RCC 7860 (cell line): Measurements from ENCODE around the gene DEFB124.
"Not testable (repeated sequence)": the region's sequence is repeated elsewhere in the genome, so short reads cannot be mapped to it uniquely, and the experiment has no call there.

Source experiments
- DNase-seq: peaks from one replicate; pipeline ENCODE4 v3.0.0-alpha.2; 2015; ENCODE audit warnings: low spot score
- FAIRE-seq: peaks from 2 replicates; lab custom pipeline; 2012; peaks lifted over from hg19 to GRCh38; lab: Jason Lieb, UNC

DEFB124 gene, protein sequence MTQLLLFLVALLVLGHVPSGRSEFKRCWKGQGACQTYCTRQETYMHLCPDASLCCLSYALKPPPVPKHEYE

GRCh38 chr20:31474758-31475427, at the start of gene DEFB124, which contains the start of gene REM1:
TSS of gene DEFB124 (minus strand) at chr20:31475127. CDS start at chr20:31473013, 2,114 bp downstream.
TSS of gene REM1 (plus strand) at chr20:31475288. CDS start at chr20:31476446, 1,158 bp downstream.
- FAIRE-seq = no peak

GRCh38 chr20:31523361-31524283, 48.7 kb upstream of the DEFB124 start:
- FAIRE-seq (no peak), DNase-seq (no peak)

More at GRCh38 chr20:31474758-31475427, at the start of gene DEFB124, which contains the start of gene REM1:
- no peak for DNase-seq

- FAIRE-seq = no peak
- no peak for DNase-seq
Measured at GRCh38 chr20:31522731-31523130, 47.8 kb upstream of the DEFB124 start.

DNA sequence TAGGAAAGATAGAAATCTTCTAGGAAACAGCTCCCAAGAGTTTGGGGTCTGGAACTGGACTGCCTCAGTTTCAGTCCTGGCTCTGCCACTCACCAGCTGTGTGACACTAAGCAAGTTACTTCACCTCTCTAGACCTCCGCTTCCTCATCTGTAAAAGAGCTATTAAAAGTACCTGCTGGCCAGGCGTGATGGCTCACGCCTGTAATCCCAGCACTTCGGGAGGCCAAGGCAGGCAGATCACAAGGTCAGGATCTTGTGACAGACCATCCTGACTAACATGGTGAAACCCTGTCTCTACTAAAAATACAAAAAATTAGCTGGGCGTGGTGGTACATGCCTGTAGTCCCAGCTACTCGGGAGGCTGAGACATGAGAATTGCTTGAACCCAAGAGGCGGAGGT, 46.3 kb upstream of the DEFB124 start:
- FAIRE-seq, DNase-seq: not testable (repeated sequence)

- FAIRE-seq (peak; percentile 44), DNase-seq (peak; percentile 71)
Measured at GRCh38 chr20:31517373-31517772, 42.4 kb upstream of the DEFB124 start.

GRCh38 chr20:31516651-31517050, 41.7 kb upstream of the DEFB124 start:
- FAIRE-seq (no peak), DNase-seq (no peak)

DNA sequence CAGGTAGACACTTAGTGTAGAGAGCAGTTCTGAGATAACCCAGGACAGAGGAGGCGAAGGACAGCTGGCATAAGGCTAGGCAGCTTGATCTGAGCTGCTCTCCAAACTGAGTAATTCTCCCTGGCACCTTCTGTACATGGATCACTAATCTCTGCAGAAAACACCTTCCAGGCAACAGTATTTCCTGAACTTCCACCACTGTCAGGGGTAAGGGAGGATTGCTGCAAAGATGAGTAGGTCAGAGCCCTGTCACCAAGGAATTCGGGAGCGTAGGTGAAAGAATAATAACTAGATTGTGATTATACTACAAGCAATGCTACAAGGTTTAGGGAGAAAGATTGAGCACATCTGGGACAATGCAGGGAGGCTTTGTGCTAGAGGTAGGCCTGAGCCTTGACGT, 41.2 kb upstream of the DEFB124 start:
- FAIRE-seq (no peak), DNase-seq (no peak)

- DNase-seq = no peak
- FAIRE-seq = no peak
Measured at GRCh38 chr20:31515775-31516107, 40.8 kb upstream of the DEFB124 start.

DNA sequence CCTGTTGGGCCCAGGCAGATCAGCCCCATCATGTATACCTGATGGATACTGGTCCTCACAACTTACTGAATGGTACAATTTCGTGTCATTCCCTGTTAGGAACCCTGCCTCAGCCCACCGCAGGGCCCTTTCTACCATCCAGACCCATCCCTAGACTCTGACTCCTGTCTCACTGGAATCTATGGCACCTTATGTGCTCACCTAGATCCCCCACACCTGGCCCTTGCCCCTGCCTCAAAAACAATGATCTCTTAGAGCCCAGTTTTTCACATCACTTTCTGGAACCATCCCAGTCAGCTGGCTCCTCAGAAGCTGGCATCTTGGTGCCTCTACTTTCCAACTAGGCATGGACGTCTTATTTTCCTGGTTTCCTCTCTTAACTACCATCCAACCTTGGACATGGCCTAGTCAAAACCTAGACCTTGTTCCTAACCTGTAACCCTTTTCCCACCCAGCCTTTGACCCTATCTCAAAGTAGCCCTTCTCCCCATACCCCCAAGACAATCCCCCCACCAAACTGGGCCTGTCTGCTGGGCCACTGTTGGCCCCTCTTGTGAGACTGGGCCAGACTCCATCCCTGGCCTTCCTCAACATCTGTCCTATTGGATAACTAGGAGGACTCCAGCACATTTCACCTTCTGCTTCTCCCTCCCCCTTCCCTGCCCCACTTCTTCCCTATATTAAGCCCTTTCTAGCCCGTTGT, 40.3 kb upstream of the DEFB124 start:
- no peak for DNase-seq
- FAIRE-seq = no peak

- DNase-seq (peak; percentile 88), FAIRE-seq (no peak)
Measured at GRCh38 chr20:31514154-31515071, 39.5 kb upstream of the DEFB124 start, which contains the start of gene HM13. TSS of gene HM13 (plus strand) at chr20:31514442. CDS start at chr20:31514552, 110 bp downstream.

DNA sequence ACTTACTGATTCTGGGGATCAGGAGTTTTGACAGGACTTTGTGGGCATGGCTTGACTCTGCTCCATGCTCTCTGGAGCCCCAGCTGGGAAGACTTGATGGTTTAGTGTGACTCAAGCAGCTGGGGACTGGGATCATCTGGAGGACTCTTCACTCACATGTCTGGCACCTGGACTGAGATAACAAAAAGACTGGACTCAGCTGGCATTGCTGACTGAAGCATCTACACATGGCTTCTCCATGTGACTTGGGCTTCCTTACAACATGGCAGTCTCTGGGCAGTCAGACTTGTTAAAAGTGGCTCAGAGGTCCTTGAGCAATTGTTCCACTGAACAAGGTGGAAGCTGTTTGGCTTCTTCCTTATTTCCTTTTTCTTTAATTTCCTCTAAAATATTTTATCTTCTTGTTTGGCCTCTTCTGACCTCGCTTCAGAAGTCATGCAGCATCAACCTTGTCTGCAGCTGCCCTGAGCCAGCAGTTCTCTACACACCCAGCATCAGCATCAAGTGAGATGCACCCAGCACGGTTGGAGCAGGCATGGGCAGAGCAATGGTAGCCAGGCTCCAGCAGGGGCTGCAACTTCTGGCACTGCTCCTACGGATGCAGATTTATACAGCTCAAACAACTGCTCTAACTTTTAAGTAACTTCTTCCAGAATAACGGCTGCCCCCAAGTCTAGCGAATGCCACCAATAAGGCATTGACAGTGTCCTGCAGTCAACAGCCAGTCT, 33.8 kb upstream of the DEFB124 start:
- no peak for FAIRE-seq
- no peak for DNase-seq

DNA sequence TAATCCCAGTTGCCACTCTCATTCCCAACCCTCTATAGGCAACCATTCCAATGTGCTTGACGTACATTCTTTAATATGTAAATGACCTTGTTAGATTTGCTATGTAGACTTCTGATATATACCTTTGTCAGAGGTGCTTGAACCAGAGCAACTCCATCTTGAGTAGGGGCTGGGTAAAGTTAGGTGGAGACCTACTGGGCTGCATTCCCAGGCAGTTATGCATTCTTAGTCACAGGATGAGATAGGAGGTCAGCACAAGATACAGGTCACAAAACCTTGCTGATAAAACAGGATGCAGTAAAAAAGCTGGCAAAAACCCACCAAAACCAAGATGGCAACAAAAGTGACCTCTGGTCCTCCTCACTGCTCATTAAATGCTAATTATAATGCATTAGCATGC, 31.0 kb upstream of the DEFB124 start:
- FAIRE-seq (peak; percentile 79), DNase-seq (peak; percentile 77)

GRCh38 chr20:31502884-31503673, 28.2 kb upstream of the DEFB124 start:
- not testable (repeated sequence) for FAIRE-seq
- DNase-seq = peak; percentile 67

- no peak for FAIRE-seq
Measured at GRCh38 chr20:31500527-31500926, 25.6 kb upstream of the DEFB124 start.

GRCh38 chr20:31497838-31498540, 23.1 kb upstream of the DEFB124 start:
- DNase-seq = no peak
- FAIRE-seq = no peak

More at GRCh38 chr20:31500527-31500926, 25.6 kb upstream of the DEFB124 start:
- no peak for DNase-seq

DNA sequence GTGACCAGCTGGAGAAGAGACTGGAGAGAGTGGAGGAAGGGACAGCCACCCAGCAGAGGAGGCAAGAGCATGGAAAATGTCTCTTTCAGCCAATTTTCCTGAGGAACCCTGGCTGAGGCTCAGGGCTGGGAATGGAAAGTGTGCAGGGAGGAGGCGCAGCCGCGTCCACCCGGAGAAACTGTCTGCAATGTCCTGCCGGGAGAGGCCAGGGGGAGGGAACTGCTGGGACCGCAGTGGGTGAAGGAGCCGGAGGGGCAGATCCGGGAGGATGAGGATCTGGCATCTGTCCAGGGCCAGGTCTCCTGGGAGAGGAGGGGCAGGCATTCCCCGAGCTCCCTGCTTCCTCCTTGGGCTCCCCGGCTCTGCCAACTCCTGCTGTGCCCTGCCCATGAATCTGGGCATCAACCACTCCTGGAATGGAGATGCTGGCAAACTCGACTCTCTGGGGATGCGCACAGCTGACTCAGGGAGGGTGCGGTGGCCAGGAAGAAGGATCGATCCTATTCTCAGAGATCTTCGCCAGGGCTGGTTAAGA, 21.9 kb upstream of the DEFB124 start:
- DNase-seq (no peak), FAIRE-seq (no peak)

DNA sequence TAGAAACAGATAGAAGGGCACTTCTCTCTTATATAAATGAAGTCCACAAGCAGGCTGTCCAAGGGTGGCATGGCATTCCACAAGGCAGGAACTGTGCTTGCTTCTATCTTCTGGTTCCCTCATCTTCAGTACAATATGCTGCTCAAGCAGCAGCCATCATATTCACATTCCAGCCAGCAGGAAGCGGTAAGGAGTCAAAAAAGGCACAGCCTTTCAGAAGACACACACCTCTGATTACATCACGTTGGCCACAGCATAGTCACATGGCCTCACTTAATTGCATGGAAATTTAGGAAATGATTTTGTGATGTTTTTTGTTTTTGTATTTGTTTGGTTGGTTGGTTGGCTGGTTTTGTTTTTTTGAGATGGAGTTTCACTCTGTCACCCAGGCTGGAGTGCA, 19.2 kb upstream of the DEFB124 start:
- DNase-seq (peak; percentile 35), FAIRE-seq (no peak)

DNA sequence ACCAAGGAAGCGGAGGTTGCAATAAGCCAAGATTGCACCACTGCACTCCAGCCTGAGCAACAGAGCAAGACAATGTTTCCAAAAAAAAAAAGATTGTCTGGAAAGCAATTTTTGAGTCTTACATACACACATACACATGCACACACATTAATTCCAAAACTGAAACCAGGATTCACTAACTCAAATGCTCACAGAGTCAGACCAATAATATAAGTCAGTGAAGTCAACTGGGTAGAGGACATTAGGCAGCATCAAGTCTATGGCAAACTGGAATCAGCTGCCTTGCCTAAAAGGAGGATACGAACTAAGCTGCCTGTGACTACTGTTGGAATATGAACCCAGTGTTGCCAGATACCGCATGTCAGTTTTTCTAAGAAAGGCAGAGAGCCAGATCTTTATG, 15.8 kb upstream of the DEFB124 start:
- no peak for DNase-seq
- no peak for FAIRE-seq
